GM20000 (cell line): ENCODE results near the gene RALBP1.
"Not testable (repeated sequence)": the region's sequence is repeated elsewhere in the genome, so short reads cannot be mapped to it uniquely, and the experiment has no call there.

Experiments
- DNase-seq: peaks from one replicate; pipeline ENCODE4 v3.0.0; 2012; ENCODE audit warnings: low spot score
- TF ChIP-seq, protein P1 (sequence below): IDR thresholded peaks from 2 replicates; pipeline ENCODE4 v1.5.1; 2012; ENCODE audit warnings: mild to moderate bottlenecking, control low read depth; ENCODE audit errors: extremely low read depth, missing control alignments

RALBP1 gene

GRCh38 chr18:9475643-9476591 lies 604 bp downstream of the RALBP1 start:
- DNase-seq = peak; percentile 84

GRCh38 chr18:9476949-9477348 lies 1.6 kb downstream of the RALBP1 start:
- not testable (repeated sequence) for DNase-seq

More at GRCh38 chr18:9475643-9476591, 604 bp downstream of the RALBP1 start:
- TF ChIP-seq, protein P1, sequence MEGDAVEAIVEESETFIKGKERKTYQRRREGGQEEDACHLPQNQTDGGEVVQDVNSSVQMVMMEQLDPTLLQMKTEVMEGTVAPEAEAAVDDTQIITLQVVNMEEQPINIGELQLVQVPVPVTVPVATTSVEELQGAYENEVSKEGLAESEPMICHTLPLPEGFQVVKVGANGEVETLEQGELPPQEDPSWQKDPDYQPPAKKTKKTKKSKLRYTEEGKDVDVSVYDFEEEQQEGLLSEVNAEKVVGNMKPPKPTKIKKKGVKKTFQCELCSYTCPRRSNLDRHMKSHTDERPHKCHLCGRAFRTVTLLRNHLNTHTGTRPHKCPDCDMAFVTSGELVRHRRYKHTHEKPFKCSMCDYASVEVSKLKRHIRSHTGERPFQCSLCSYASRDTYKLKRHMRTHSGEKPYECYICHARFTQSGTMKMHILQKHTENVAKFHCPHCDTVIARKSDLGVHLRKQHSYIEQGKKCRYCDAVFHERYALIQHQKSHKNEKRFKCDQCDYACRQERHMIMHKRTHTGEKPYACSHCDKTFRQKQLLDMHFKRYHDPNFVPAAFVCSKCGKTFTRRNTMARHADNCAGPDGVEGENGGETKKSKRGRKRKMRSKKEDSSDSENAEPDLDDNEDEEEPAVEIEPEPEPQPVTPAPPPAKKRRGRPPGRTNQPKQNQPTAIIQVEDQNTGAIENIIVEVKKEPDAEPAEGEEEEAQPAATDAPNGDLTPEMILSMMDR = no peak

- TF ChIP-seq, protein P1 = no peak
- DNase-seq = no peak
Observed at GRCh38 chr18:9477509-9477908, 2.2 kb downstream of the RALBP1 start.

DNA sequence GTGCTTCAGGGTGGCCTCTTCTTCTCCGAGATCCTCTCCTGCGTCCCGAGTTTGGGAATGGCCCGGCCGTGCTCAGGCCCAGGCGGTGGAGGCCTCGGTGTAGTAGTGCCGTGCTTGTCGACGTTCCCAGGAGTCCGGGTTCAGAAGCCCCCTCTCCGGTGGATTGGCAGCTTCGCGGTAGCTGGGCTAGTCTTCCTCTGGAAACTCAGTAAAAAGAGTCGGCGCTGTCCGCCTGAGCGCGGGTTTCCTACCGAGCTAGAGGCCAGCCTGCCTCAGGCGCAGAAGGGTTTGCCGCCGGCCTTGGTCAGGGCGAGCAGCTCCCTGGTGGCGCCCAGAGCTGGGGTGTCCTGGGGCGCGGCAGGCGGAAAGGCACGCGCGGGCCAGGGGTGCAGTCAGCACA lies 3.2 kb downstream of the RALBP1 start:
- no peak for DNase-seq
- TF ChIP-seq, protein P1 = no peak

- DNase-seq = no peak
- TF ChIP-seq, protein P1 = no peak
Observed at GRCh38 chr18:9482790-9483189, 7.5 kb downstream of the RALBP1 start.

DNA sequence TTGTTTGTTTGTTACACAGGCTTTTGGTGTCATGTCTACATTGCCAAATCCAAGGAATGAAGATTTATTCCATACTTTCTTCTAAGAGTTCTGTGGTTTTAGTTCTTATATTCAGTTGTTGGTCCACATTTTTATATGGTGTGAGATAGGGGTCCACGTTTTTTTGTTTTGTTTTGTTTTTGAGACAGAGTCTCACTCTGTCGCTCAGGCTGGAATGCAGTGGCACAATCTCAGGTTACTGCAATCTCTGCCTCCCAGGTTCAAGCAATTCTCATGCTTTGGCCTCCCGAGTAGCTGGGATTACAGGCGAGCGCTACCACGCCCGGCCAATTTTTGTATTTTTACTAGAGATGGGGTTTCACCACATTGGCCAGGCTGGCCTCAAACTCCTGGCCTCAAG lies 8.2 kb downstream of the RALBP1 start:
- TF ChIP-seq, protein P1 = no peak
- DNase-seq = no peak

DNA sequence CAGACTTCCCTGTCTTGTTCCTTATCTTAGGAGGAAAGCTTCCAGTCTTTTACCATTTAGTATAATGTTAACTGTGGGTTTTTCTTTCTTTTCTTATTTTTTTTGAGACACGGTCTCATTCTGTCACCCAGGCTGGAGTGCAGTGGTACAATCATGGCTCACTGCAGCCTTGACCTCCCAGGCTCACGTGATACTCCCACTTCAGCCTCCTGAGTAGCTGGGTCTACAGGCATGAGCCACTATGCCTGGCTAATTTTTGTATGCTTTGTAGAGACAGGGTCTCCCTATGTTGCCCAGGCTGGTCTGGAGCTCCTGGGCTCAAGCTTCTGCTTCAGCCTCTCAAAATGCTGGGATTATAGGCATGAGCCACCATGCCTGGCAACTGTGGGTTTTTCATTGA lies 9.5 kb downstream of the RALBP1 start:
- not testable (repeated sequence) for DNase-seq

DNA sequence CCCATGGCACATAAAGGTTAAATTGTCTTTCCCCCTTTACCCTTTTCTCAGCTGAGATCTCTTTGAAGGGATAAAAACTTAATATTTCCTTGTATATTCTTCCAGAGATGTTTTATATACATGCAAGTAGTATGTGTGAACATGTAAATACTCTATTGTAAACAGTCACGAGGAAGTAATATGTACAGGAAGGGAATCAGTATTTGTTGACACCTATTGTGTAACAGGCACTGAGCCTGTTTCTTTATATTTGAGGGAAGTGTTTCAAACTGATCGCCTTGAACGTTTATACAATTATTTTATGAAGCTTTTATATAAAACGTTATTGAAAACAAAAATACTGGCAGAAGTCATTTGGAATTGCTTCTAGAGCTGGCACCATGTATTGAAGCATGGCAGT lies 13.2 kb downstream of the RALBP1 start:
- TF ChIP-seq, protein P1 = no peak
- DNase-seq = no peak
